Measurements from ENCODE around the gene MS4A3.
"Not testable (repeated sequence)": the region's sequence is repeated elsewhere in the genome, so short reads cannot be mapped to it uniquely, and the experiment has no call there.

DNA sequence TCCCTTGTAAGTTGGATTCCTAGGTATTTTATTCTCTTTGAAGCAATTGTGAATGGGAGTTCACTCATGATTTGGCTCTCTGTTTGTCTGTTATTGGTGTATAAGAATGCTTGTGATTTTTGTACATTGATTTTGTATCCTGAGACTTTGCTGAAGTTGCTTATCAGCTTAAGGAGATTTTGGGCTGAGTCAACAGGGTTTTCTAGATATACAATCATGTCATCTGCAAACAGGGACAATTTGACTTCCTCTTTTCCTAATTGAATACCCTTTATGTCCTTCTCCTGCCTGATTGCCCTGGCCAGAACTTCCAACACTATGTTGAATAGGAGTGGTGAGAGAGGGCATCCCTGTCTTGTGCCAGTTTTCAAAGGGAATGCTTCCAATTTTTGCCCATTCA, 6.0 kb upstream of the MS4A3 start:
- TF ChIP-seq, protein P1, sequence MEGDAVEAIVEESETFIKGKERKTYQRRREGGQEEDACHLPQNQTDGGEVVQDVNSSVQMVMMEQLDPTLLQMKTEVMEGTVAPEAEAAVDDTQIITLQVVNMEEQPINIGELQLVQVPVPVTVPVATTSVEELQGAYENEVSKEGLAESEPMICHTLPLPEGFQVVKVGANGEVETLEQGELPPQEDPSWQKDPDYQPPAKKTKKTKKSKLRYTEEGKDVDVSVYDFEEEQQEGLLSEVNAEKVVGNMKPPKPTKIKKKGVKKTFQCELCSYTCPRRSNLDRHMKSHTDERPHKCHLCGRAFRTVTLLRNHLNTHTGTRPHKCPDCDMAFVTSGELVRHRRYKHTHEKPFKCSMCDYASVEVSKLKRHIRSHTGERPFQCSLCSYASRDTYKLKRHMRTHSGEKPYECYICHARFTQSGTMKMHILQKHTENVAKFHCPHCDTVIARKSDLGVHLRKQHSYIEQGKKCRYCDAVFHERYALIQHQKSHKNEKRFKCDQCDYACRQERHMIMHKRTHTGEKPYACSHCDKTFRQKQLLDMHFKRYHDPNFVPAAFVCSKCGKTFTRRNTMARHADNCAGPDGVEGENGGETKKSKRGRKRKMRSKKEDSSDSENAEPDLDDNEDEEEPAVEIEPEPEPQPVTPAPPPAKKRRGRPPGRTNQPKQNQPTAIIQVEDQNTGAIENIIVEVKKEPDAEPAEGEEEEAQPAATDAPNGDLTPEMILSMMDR (IDR thresholded peaks at IDR 0.05): not testable (repeated sequence)
- TF ChIP-seq POLR2A (IDR thresholded peaks at IDR 0.05): not testable (repeated sequence)
